ENCODE data around the gene KRT75. TPM values are rescaled to one million over a fixed set of nuclear protein-coding genes. Genes with fewer than 3 reads are reported as not detected.
"Not testable (repeated sequence)": the region's sequence is repeated elsewhere in the genome, so short reads cannot be mapped to it uniquely, and the experiment has no call there.

Gene KRT75
- total and polyA plus RNA-seq, 3 experiments from 2014 or later = not detected

DNA sequence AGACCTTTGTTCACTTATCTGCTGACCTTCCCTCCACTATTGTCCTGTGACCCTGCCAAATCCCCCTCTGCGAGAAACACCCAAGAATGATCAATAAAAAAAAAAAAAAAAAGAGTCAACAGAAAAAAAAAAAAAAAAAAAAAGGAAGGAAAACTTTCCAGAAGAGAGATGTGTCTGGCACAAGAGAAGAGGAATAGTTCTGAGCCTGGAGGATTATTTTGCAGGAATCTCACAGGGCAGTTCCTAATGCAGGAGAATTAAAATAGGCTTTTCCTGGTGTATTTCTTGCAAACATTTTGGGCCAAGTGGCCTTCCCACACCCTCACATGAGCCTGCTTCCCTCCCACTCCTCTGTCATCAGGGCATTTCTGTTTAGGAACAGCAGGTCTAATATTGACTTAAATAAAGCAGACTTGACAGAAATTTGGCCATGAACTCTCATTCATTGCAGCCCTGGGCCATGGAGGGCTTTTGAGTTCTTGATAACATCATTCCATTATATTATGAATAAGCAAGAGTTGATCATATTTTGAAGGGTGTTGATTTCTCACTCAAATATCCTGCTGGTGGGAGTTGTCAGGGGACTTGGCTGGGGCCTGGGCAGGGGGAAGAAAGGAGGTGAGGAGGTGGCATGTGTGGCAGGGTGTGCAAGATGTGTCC, 23.5 kb downstream of the KRT75 start:
- H3K27me3 ChIP-seq (ENCODE audit: insufficient read depth, low read length, poor library complexity, severe bottlenecking); H3K4me1 ChIP-seq (ENCODE audit: insufficient read depth, low read length); H3K27ac ChIP-seq (ENCODE audit: low read depth, low read length); CTCF ChIA-PET; H3K4me3 ChIP-seq (ENCODE audit: low read length); H3K9me3 Mint-ChIP-seq; H3K4me1 Mint-ChIP-seq; DNase-seq; H3K27ac Mint-ChIP-seq; H3K4me3 Mint-ChIP-seq; H3K36me3 Mint-ChIP-seq; H3K9me3 ChIP-seq (ENCODE audit: low read length); H3K36me3 ChIP-seq (ENCODE audit: insufficient read depth, low read length); POLR2A ChIA-PET: not testable (repeated sequence)
- peaks cover 14 to 48% of the 10 kb centered on the region in 2 donors for H3K27me3 Mint-ChIP-seq

GRCh38 chr12:52407918-52408317, 26.3 kb downstream of the KRT75 start:
- no peaks in the 10 kb centered on the region for H3K9me3 ChIP-seq (ENCODE audit: low read length)
- no peak overlapping the region for H3K4me3 ChIP-seq (ENCODE audit: low read length)
- Mint-ChIP-seq H3K36me3 (no peaks in the 10 kb centered on the region), H3K4me3 (no peak overlapping the region), H3K27ac (no peak overlapping the region), H3K9me3 (no peaks in the 10 kb centered on the region), H3K27me3 (peaks cover 12 to 42% of the 10 kb centered on the region in 2 donors), H3K4me1 (no peaks in the 10 kb centered on the region)
- POLR2A ChIA-PET = no interaction called here
- H3K36me3 ChIP-seq (ENCODE audit: insufficient read depth, low read length) = no peaks in the 10 kb centered on the region
- no peaks in the 10 kb centered on the region for H3K27me3 ChIP-seq (ENCODE audit: insufficient read depth, low read length, poor library complexity, severe bottlenecking)
- CTCF ChIA-PET = no interaction called here
- no peak for DNase-seq
- no peak overlapping the region for H3K27ac ChIP-seq (ENCODE audit: low read depth, low read length)
- H3K4me1 ChIP-seq (ENCODE audit: insufficient read depth, low read length) = no peaks in the 10 kb centered on the region

DNA sequence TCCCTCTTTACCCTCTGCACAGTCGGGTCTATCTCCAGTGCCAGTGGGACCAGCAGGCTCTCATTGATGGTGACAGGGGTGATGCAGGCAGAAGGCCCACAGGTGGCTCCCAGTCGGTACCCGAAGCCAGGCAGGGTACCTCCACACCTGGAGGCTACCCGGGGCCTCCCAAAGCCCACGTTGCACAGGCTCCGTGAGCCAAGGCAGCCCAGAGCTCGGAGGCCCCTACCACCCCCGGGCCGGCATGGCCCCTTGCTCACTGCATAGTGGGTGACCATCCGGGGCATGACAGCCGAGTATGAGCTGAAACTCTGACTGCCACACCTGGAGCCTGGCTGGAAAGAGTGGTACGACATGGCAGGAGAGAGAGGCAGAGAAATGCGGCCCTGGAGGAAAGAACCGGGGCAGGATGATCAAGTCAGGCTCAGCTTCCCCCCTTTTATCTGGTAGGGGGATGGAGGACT, 28.2 kb downstream of the KRT75 start, which contains the start of gene KRT82:
TSS of gene KRT82 (minus strand) at position 414 of the 464 bp plus-strand sequence. CDS start at position 356, 58 bp downstream.
- Histone ChIP-seq H3K27ac (ENCODE audit: low read depth, low read length) (no peak within 1 kb of the TSS), H3K4me3 (ENCODE audit: low read length) (no peak within 1 kb of the TSS), H3K9me3 (ENCODE audit: low read length) (no peaks in the 10 kb centered on the region), H3K4me1 (ENCODE audit: insufficient read depth, low read length) (no peaks in the 10 kb centered on the region), H3K27me3 (ENCODE audit: insufficient read depth, low read length, poor library complexity, severe bottlenecking) (no peaks in the 10 kb centered on the region), H3K36me3 (ENCODE audit: insufficient read depth, low read length) (no peaks in the 10 kb centered on the region)
- H3K4me3 Mint-ChIP-seq = no peak within 1 kb of the TSS
- POLR2A ChIA-PET = no interaction called here
- no peaks in the 10 kb centered on the region for H3K4me1 Mint-ChIP-seq
- CTCF ChIA-PET = no interaction called here
- H3K27ac Mint-ChIP-seq = no peak within 1 kb of the TSS
- no peaks in the 10 kb centered on the region for H3K9me3 Mint-ChIP-seq
- DNase-seq = no peak
- H3K27me3 Mint-ChIP-seq = peaks cover 7 to 31% of the 10 kb centered on the region in 2 donors
- no peaks in the 10 kb centered on the region for H3K36me3 Mint-ChIP-seq

GRCh38 chr12:52404951-52405350, 29.2 kb downstream of the KRT75 start:
- no peaks in the 10 kb centered on the region for H3K4me1 ChIP-seq (ENCODE audit: insufficient read depth, low read length)
- Mint-ChIP-seq H3K27ac (no peak overlapping the region), H3K4me3 (no peak overlapping the region), H3K27me3 (peaks cover 3 to 31% of the 10 kb centered on the region in 2 donors), H3K36me3 (no peaks in the 10 kb centered on the region), H3K4me1 (no peaks in the 10 kb centered on the region), H3K9me3 (no peaks in the 10 kb centered on the region)
- POLR2A ChIA-PET = no interaction called here
- no peak overlapping the region for H3K27ac ChIP-seq (ENCODE audit: low read depth, low read length)
- no peak overlapping the region for H3K4me3 ChIP-seq (ENCODE audit: low read length)
- H3K36me3 ChIP-seq (ENCODE audit: insufficient read depth, low read length) = no peaks in the 10 kb centered on the region
- no peaks in the 10 kb centered on the region for H3K27me3 ChIP-seq (ENCODE audit: insufficient read depth, low read length, poor library complexity, severe bottlenecking)
- no peaks in the 10 kb centered on the region for H3K9me3 ChIP-seq (ENCODE audit: low read length)
- CTCF ChIA-PET = no interaction called here
- DNase-seq = no peak

DNA sequence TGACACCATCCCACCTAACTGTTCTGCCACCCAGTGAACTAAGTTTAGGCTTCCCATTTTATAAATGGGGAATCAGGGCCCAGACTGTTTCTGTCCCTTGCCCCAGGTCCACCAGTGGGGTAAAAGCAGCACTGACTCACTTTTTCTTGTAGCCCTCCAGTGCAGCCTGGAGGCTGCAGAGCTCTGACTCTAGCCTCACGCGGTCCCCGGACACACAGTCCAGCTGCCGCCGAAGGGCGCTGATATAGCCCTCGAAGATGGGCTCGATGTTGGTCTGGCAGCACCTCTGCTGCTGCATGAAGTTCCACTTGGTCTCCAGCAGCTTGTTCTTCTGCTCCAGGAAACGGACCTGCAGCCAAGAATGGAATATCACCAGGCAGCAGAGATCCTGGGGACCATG, 30.6 kb downstream of the KRT75 start:
- Mint-ChIP-seq H3K4me1 (no peaks in the 10 kb centered on the region), H3K4me3 (no peak overlapping the region), H3K27ac (no peak overlapping the region), H3K9me3 (no peaks in the 10 kb centered on the region), H3K27me3 (peaks cover 3 to 29% of the 10 kb centered on the region in 2 donors), H3K36me3 (no peaks in the 10 kb centered on the region)
- H3K4me3 ChIP-seq (ENCODE audit: low read length) = no peak overlapping the region
- no peaks in the 10 kb centered on the region for H3K36me3 ChIP-seq (ENCODE audit: insufficient read depth, low read length)
- no peak overlapping the region for H3K27ac ChIP-seq (ENCODE audit: low read depth, low read length)
- no peaks in the 10 kb centered on the region for H3K27me3 ChIP-seq (ENCODE audit: insufficient read depth, low read length, poor library complexity, severe bottlenecking)
- DNase-seq = no peak
- POLR2A ChIA-PET = no interaction called here
- H3K4me1 ChIP-seq (ENCODE audit: insufficient read depth, low read length) = no peaks in the 10 kb centered on the region
- CTCF ChIA-PET = no interaction called here
- no peaks in the 10 kb centered on the region for H3K9me3 ChIP-seq (ENCODE audit: low read length)

- no peaks in the 10 kb centered on the region for H3K9me3 Mint-ChIP-seq
Measured at GRCh38 chr12:52402873-52403540, 31.2 kb downstream of the KRT75 start.

DNA sequence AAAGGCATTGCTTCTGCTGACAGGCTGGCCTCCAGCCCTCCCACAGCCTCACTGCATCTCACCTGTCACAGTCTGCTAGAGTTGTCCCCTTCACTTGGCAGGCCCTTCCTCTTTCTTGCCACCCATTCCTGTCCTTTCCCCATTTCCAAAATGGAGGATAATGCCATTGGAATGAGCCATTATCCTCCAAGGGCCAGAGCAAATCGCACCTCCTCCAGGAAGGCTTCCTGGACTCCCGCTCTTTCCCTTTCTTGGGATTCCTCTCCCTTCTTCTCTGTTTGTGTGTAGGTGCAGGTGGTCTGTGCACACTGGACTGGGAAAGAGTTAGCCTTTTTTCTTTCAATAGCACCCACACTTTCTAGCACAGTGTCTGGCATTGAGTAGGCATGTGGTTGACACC, 31.8 kb downstream of the KRT75 start:
- POLR2A ChIA-PET = no interaction called here
- CTCF ChIA-PET = no interaction called here

More at GRCh38 chr12:52402873-52403540, 31.2 kb downstream of the KRT75 start:
- Mint-ChIP-seq H3K27me3 (peaks cover 3 to 24% of the 10 kb centered on the region in 2 donors), H3K4me3 (no peak overlapping the region), H3K27ac (no peak overlapping the region), H3K4me1 (no peaks in the 10 kb centered on the region), H3K36me3 (no peaks in the 10 kb centered on the region)
- no peaks in the 10 kb centered on the region for H3K36me3 ChIP-seq (ENCODE audit: insufficient read depth, low read length)
- no peak overlapping the region for H3K4me3 ChIP-seq (ENCODE audit: low read length)
- ChIA-PET CTCF (no interaction called here), POLR2A (no interaction called here)
- no peak overlapping the region for H3K27ac ChIP-seq (ENCODE audit: low read depth, low read length)
- H3K27me3 ChIP-seq (ENCODE audit: insufficient read depth, low read length, poor library complexity, severe bottlenecking) = no peaks in the 10 kb centered on the region
- no peak for DNase-seq
- no peaks in the 10 kb centered on the region for H3K9me3 ChIP-seq (ENCODE audit: low read length)
- no peaks in the 10 kb centered on the region for H3K4me1 ChIP-seq (ENCODE audit: insufficient read depth, low read length)

GRCh38 chr12:52401926-52402325, 32.2 kb downstream of the KRT75 start:
- no peaks in the 10 kb centered on the region for H3K36me3 Mint-ChIP-seq
- DNase-seq = no peak
- ChIA-PET POLR2A (interaction anchor here (0.5 kb wide), 1 partner anchor 239 kb away, joined by 4 read pairs; no protein-coding TSS in a partner anchor), CTCF (no interaction called here)
- H3K4me1 Mint-ChIP-seq = no peaks in the 10 kb centered on the region
- Histone ChIP-seq H3K4me3 (ENCODE audit: low read length) (no peak overlapping the region), H3K4me1 (ENCODE audit: insufficient read depth, low read length) (no peaks in the 10 kb centered on the region), H3K36me3 (ENCODE audit: insufficient read depth, low read length) (no peaks in the 10 kb centered on the region), H3K27ac (ENCODE audit: low read depth, low read length) (no peak overlapping the region), H3K9me3 (ENCODE audit: low read length) (no peaks in the 10 kb centered on the region), H3K27me3 (ENCODE audit: insufficient read depth, low read length, poor library complexity, severe bottlenecking) (no peaks in the 10 kb centered on the region)
- no peak overlapping the region for H3K4me3 Mint-ChIP-seq
- H3K27me3 Mint-ChIP-seq = peaks cover 1 to 23% of the 10 kb centered on the region in 2 donors
- no peak overlapping the region for H3K27ac Mint-ChIP-seq
- no peaks in the 10 kb centered on the region for H3K9me3 Mint-ChIP-seq

More for the DNA sequence above, 31.8 kb downstream of the KRT75 start:
- Mint-ChIP-seq H3K36me3 (no peaks in the 10 kb centered on the region), H3K27me3 (peaks cover 3 to 23% of the 10 kb centered on the region in 2 donors), H3K27ac (peak overlapping the region in 1 of 8 donors; percentile 49), H3K4me1 (no peaks in the 10 kb centered on the region), H3K9me3 (no peaks in the 10 kb centered on the region), H3K4me3 (no peak overlapping the region)
- Histone ChIP-seq H3K4me1 (ENCODE audit: insufficient read depth, low read length) (no peaks in the 10 kb centered on the region), H3K4me3 (ENCODE audit: low read length) (no peak overlapping the region), H3K9me3 (ENCODE audit: low read length) (no peaks in the 10 kb centered on the region), H3K27ac (ENCODE audit: low read depth, low read length) (no peak overlapping the region), H3K36me3 (ENCODE audit: insufficient read depth, low read length) (no peaks in the 10 kb centered on the region), H3K27me3 (ENCODE audit: insufficient read depth, low read length, poor library complexity, severe bottlenecking) (no peaks in the 10 kb centered on the region)
- DNase-seq = no peak

Data from CD8-positive, alpha-beta memory T cell (primary cell).